PC-9 (cell line): ENCODE results near the gene CES2. TPM values are rescaled to one million over a fixed set of nuclear protein-coding genes. Genes with fewer than 3 reads are reported as not detected.

Experiments used
- BruUV-seq: library from RNA; stranded (reverse); fragments of 400-500 nt; replicated peaks from 2 replicates; lab custom pipeline; 2021; lab: Mats Ljungman, UMichigan
- CTCF ChIA-PET: fragments of 300-600 bp; sonication (Branson Sonifier 250); formaldehyde crosslinking; loops from one replicate; lab custom pipeline; 2022; ENCODE audit warnings: antibody characterized with exemption; lab: Charles Lee
- POLR2A ChIA-PET: fragments of 300-600 bp; sonication (Branson Sonifier 250); formaldehyde crosslinking; loops from one replicate; lab custom pipeline; 2022; ENCODE audit warnings: antibody characterized with exemption; ENCODE audit not compliant: unreplicated experiment; lab: Charles Lee
- DNase-seq, 2 experiments: peaks; one replicate each; pipeline versions ENCODE4 v3.0.0 to v3.0.0-alpha.2; 2015 to 2022; ENCODE audit warnings: mixed read lengths in 1 of 2
- H2AFZ ChIP-seq: fragments of 200-600 bp; sonication (generic); 2 replicates; pipeline ENCODE4 v1.8.1; 2017; ENCODE audit warnings: antibody characterized with exemption
- H3F3A ChIP-seq: fragments of 200-600 bp; sonication (generic); 2 replicates; pipeline ENCODE4 v1.8.1; 2017; ENCODE audit warnings: antibody characterized with exemption, mild to moderate bottlenecking, low read depth; ENCODE audit not compliant: insufficient read depth
- H3K27ac ChIP-seq: fragments of 200-600 bp; sonication (generic); 2 replicates; pipeline ENCODE4 v1.6.1; 2016; ENCODE audit warnings: mixed run types
- H3K27me3 ChIP-seq: fragments of 200-600 bp; sonication (generic); 2 replicates; pipeline ENCODE4 v1.6.1; 2016; ENCODE audit warnings: low read depth, mixed run types; ENCODE audit not compliant: insufficient read depth
- H3K36me3 ChIP-seq: fragments of 200-600 bp; sonication (generic); 2 replicates; pipeline ENCODE4 v1.6.1; 2016; ENCODE audit warnings: low read depth, mixed run types
- H3K4me1 ChIP-seq: fragments of 200-600 bp; sonication (generic); replicated peaks from 2 replicates; pipeline ENCODE4 v1.6.1; 2016; ENCODE audit warnings: mixed run types; ENCODE audit not compliant: insufficient read depth
- H3K4me2 ChIP-seq: fragments of 200-600 bp; sonication (generic); 2 replicates; pipeline ENCODE4 v1.6.1; 2017; ENCODE audit warnings: mixed run types
- H3K4me3 ChIP-seq: fragments of 200-600 bp; sonication (generic); 2 replicates; pipeline ENCODE4 v1.6.1; 2016; ENCODE audit warnings: mixed run types
- H3K79me2 ChIP-seq: fragments of 200-600 bp; sonication (generic); 2 replicates; pipeline ENCODE4 v1.6.1; 2017; ENCODE audit warnings: low read depth, mixed run types
- H3K9me2 ChIP-seq: fragments of 200-600 bp; sonication (generic); 2 replicates; pipeline ENCODE4 v1.8.1; 2017; ENCODE audit warnings: mild to moderate bottlenecking; ENCODE audit not compliant: insufficient read depth
- H3K9me3 ChIP-seq: fragments of 200-600 bp; sonication (generic); 2 replicates; pipeline ENCODE4 v1.8.1; 2016; ENCODE audit warnings: low read depth; ENCODE audit not compliant: insufficient read depth
- H4K20me1 ChIP-seq: fragments of 200-600 bp; sonication (generic); 2 replicates; pipeline ENCODE4 v1.8.1; 2017; ENCODE audit not compliant: insufficient read depth
- EZH2 ChIP-seq: fragments of 200-600 bp; sonication (generic); IDR thresholded peaks from 2 replicates; pipeline ENCODE4 v1.8.0; 2017; ENCODE audit warnings: antibody characterized with exemption, low read depth
- intact Hi-C: fragments of 100-400 bp; cut with micrococcal nuclease; formaldehyde crosslinking; loops from one replicate; pipeline ENCODE4 v1.10.0; 2022; ENCODE audit not compliant: unreplicated experiment
- total RNA-seq: library from RNA; stranded (reverse); gene quantifications from 2 replicates; pipeline ENCODE4 v1.2.3, GENCODE V29; 2021
- TF ChIP-seq, protein P1 (sequence below): fragments of 200-600 bp; sonication (generic); conservative IDR thresholded peaks from 2 replicates; pipeline ENCODE4 v1.6.1; 2017; ENCODE audit warnings: mixed run types, antibody characterized with exemption, mild to moderate bottlenecking, moderate library complexity

CES2 gene
- total RNA-seq, 1 experiment from 2014 or later: 32.8 TPM

DNA sequence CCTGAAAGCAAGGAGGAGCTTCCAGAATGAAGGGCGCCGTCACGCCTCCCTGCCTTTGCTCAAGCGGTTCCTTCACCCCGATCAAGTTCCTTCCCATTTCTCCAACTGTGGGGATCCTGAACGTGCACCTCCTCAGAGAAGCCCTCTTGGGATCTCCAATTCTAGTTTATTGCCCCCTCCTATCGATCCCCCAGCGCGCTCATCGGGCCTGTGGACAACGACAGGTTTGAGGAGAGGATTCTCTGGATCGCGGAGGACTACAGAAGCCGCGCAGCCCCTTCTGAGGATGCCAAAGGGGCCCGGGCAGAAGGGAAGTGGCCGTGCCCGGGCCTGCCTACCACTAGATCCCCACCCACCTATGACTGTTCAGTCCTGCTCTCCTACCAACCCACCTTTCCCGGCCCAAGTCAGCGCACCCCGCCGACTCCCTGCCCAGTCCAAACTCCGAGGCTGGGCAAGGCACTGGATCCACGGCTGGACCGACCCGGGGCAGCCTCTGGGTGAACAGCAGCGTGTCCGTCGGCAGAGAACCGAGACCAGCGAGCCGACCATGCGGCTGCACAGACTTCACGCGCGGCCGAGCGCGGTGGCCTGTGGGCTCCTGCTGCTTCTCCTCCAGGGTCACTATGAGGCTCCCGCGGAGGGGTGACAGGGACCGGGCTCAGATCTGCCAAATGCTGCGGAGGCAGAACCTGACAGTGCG is 13.0 kb downstream of the CES2 start:
- peak overlapping the region; percentile 60; the same call in 1 of the 2 replicates for H2AFZ ChIP-seq
- BruUV-seq: no TSS peak
- peak overlapping the region; percentile 66 for H3K4me3 ChIP-seq
- DNase-seq: no peak
- no peaks in the 10 kb centered on the region for H3K36me3 ChIP-seq
- peak overlapping the region; percentile 97 for H3K4me2 ChIP-seq
- H3K4me1 ChIP-seq: no peaks in the 10 kb centered on the region
- intact Hi-C loops: loop anchor here (5.0 kb wide), 1 partner anchor 541 kb away; no protein-coding TSS in a partner anchor
- no peaks in the 10 kb centered on the region for H4K20me1 ChIP-seq
- no peak overlapping the region for H3K27ac ChIP-seq
- ChIA-PET CTCF (no interaction called here), POLR2A (no interaction called here)
- no peak for TF ChIP-seq EZH2
- TF ChIP-seq, protein P1, sequence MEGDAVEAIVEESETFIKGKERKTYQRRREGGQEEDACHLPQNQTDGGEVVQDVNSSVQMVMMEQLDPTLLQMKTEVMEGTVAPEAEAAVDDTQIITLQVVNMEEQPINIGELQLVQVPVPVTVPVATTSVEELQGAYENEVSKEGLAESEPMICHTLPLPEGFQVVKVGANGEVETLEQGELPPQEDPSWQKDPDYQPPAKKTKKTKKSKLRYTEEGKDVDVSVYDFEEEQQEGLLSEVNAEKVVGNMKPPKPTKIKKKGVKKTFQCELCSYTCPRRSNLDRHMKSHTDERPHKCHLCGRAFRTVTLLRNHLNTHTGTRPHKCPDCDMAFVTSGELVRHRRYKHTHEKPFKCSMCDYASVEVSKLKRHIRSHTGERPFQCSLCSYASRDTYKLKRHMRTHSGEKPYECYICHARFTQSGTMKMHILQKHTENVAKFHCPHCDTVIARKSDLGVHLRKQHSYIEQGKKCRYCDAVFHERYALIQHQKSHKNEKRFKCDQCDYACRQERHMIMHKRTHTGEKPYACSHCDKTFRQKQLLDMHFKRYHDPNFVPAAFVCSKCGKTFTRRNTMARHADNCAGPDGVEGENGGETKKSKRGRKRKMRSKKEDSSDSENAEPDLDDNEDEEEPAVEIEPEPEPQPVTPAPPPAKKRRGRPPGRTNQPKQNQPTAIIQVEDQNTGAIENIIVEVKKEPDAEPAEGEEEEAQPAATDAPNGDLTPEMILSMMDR: no peak
- H3K9me2 ChIP-seq: no peaks in the 10 kb centered on the region
- no peaks in the 10 kb centered on the region for H3K27me3 ChIP-seq
- no peaks in the 10 kb centered on the region for H3K9me3 ChIP-seq
- peaks cover 18% of the 10 kb centered on the region; the same call in 1 of the 2 replicates for H3F3A ChIP-seq
- no peaks in the 10 kb centered on the region for H3K79me2 ChIP-seq

- peaks cover 17% of the 10 kb centered on the region; the same call in 1 of the 2 replicates for H3F3A ChIP-seq
- no peak for TF ChIP-seq EZH2
- H3K27ac ChIP-seq: no peak overlapping the region
- no peaks in the 10 kb centered on the region for H3K27me3 ChIP-seq
- H2AFZ ChIP-seq: no peak overlapping the region
- no peak overlapping the region for H3K4me3 ChIP-seq
- no peaks in the 10 kb centered on the region for H4K20me1 ChIP-seq
- intact Hi-C loops: loop anchor here (5.0 kb wide), 1 partner anchor 542 kb away; no protein-coding TSS in a partner anchor
- no peaks in the 10 kb centered on the region for H3K79me2 ChIP-seq
- CTCF ChIA-PET: interaction anchor here (0.6 kb wide), 1 partner anchor 100 kb away, joined by 3 read pairs; no protein-coding TSS in a partner anchor
- DNase-seq: no peak
- POLR2A ChIA-PET: interaction anchor here (0.6 kb wide), 1 partner anchor 264 kb away, joined by 11 read pairs; no protein-coding TSS in a partner anchor
- H3K9me3 ChIP-seq: no peaks in the 10 kb centered on the region
- no peaks in the 10 kb centered on the region for H3K9me2 ChIP-seq
- H3K36me3 ChIP-seq: no peaks in the 10 kb centered on the region
- no peak overlapping the region for H3K4me2 ChIP-seq
- H3K4me1 ChIP-seq: no peaks in the 10 kb centered on the region
- BruUV-seq: no TSS peak
These were observed 13.5 kb downstream of the CES2 start for GRCh38 chr16:66948837-66949225.

DNA sequence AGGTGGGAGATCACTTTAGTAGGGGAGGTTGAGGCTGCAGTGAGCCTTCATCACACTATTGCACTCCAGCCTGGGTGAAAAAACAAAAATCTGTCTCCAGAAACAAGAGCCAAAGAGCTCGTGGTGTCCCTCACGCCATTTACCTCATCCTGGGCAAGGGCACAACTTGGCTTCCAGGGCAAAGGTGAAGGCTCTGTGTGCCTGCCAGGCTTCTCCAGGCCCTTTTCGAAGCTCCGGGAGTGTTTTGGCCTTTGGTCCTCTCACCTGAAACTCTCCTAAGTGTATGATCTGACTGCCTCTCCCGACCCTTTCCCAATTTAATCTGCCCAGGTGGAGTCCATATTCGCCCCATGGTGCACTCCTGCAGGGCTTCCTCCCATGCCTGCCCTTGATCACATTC is 14.2 kb downstream of the CES2 start:
- ChIA-PET CTCF (interaction anchor here (0.6 kb wide), 1 partner anchor 101 kb away, joined by 3 read pairs; no protein-coding TSS in a partner anchor), POLR2A (interaction anchor here (0.6 kb wide), 1 partner anchor 263 kb away, joined by 11 read pairs; no protein-coding TSS in a partner anchor)
- H3F3A ChIP-seq: peaks cover 14% of the 10 kb centered on the region; the same call in 1 of the 2 replicates
- DNase-seq: no peak
- no peaks in the 10 kb centered on the region for H3K9me3 ChIP-seq
- no peak overlapping the region for H3K4me3 ChIP-seq
- H3K4me2 ChIP-seq: no peak overlapping the region
- no peaks in the 10 kb centered on the region for H3K4me1 ChIP-seq
- H4K20me1 ChIP-seq: no peaks in the 10 kb centered on the region
- H3K27ac ChIP-seq: no peak overlapping the region
- H3K36me3 ChIP-seq: no peaks in the 10 kb centered on the region
- intact Hi-C loops: loop anchor here (5.0 kb wide), 1 partner anchor 542 kb away; no protein-coding TSS in a partner anchor
- BruUV-seq: no TSS peak
- H3K9me2 ChIP-seq: no peaks in the 10 kb centered on the region
- no peaks in the 10 kb centered on the region for H3K79me2 ChIP-seq
- no peak overlapping the region for H2AFZ ChIP-seq
- H3K27me3 ChIP-seq: no peaks in the 10 kb centered on the region
- TF ChIP-seq, protein P1: no peak
- TF ChIP-seq EZH2: no peak
